Osteoblast (primary cell): Measurements from ENCODE around the gene SLC35F4. TPM values are rescaled to one million over a fixed set of nuclear protein-coding genes. Genes with fewer than 3 reads are reported as not detected.

Experiments used
- DNase-seq: peaks from one replicate; pipeline ENCODE4 v3.0.0; 2011; ENCODE audit warnings: low spot score, mixed read lengths; ENCODE audit not compliant: insufficient read length; ENCODE audit errors: missing footprints
- H2AFZ ChIP-seq: 2 replicates; pipeline ENCODE4 v1.6.0; 2011; ENCODE audit warnings: mild to moderate bottlenecking, low read length
- H3K27ac ChIP-seq: 2 replicates; pipeline ENCODE4 v1.5.1; 2011; ENCODE audit warnings: mild to moderate bottlenecking, low read depth, low read length, moderate library complexity
- H3K27me3 ChIP-seq: 2 replicates; pipeline ENCODE4 v1.6.0; 2012; ENCODE audit warnings: mild to moderate bottlenecking, control low read depth, inconsistent platforms, low read length, moderate library complexity; ENCODE audit not compliant: insufficient read depth
- H3K36me3 ChIP-seq: 2 replicates; pipeline ENCODE4 v1.5.1; 2011; ENCODE audit warnings: mild to moderate bottlenecking, low read length, control low read depth, moderate library complexity; ENCODE audit not compliant: insufficient read depth
- H3K4me1 ChIP-seq: 2 replicates; pipeline ENCODE4 v1.5.1; 2011; ENCODE audit warnings: mild to moderate bottlenecking, low read length, control low read depth, moderate library complexity; ENCODE audit not compliant: insufficient read depth
- H3K4me2 ChIP-seq: 2 replicates; pipeline ENCODE4 v1.6.0; 2011; ENCODE audit warnings: mild to moderate bottlenecking, low read length; ENCODE audit not compliant: insufficient read depth
- H3K4me3 ChIP-seq: fragments of 200-600 bp; sonication (generic); 3 replicates; pipeline ENCODE4 v1.5.1; 2012; ENCODE audit warnings: mild to moderate bottlenecking, low read length, inconsistent platforms; ENCODE audit not compliant: insufficient read depth
- H3K79me2 ChIP-seq: 2 replicates; pipeline ENCODE4 v1.6.0; 2012; ENCODE audit warnings: mild to moderate bottlenecking, low read length, control low read depth, inconsistent platforms; ENCODE audit not compliant: insufficient read depth
- H3K9me3 ChIP-seq: 2 replicates; pipeline ENCODE4 v1.5.1; 2011; ENCODE audit warnings: low read depth, low read length, control low read depth
- H4K20me1 ChIP-seq: 2 replicates; pipeline ENCODE4 v1.6.0; 2012; ENCODE audit warnings: mild to moderate bottlenecking, low read length, control low read depth; ENCODE audit not compliant: insufficient read depth
- CTCF ChIP-seq: IDR thresholded peaks from 2 replicates; pipeline ENCODE4 v1.5.1; 2011; ENCODE audit warnings: mild to moderate bottlenecking, low read depth, low read length, moderate library complexity; ENCODE audit errors: extremely low read depth
- total RNA-seq: library from RNA; depleted of rRNA; stranded (reverse); fragments of >200 nt; gene quantifications from 2 replicates; pipeline ENCODE4 v1.2.3, GENCODE V29; 2012

Gene SLC35F4
- total RNA-seq, 1 donor: not detected

DNA sequence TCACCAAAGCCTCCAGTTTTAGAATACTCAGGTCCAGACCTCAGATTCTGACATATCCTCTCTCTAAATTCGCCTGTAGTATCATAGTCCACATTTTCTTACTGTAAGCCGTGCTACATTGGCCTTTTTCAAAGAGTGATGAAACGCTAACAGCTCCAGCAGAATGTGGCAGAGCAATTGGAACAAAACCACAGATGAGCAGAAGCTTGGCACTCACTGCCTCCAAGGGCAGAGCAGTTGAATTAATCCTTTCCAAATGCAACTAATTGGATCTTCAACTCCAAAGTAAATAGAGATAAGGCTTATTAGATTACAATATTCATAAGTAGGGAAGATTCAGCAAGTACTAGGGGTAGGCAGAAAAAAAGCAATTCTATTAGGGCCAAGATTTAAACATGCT is 128.3 kb downstream of the SLC35F4 start:
- Histone ChIP-seq H3K36me3 (no peaks in the 10 kb centered on the region), H4K20me1 (no peaks in the 10 kb centered on the region), H3K9me3 (no peaks in the 10 kb centered on the region), H3K4me3 (no peak overlapping the region), H3K27ac (no peak overlapping the region), H3K4me1 (peaks cover 8% of the 10 kb centered on the region), H2AFZ (no peak overlapping the region), H3K4me2 (no peak overlapping the region), H3K27me3 (no peaks in the 10 kb centered on the region), H3K79me2 (no peaks in the 10 kb centered on the region)
- TF ChIP-seq CTCF: no peak
- DNase-seq: no peak

GRCh38 chr14:57736391-57736790 is 129.5 kb downstream of the SLC35F4 start:
- DNase-seq: no peak
- Histone ChIP-seq H4K20me1 (no peaks in the 10 kb centered on the region), H3K4me1 (peaks cover 8% of the 10 kb centered on the region), H2AFZ (no peak overlapping the region), H3K4me2 (no peak overlapping the region), H3K36me3 (no peaks in the 10 kb centered on the region), H3K27me3 (no peaks in the 10 kb centered on the region), H3K4me3 (no peak overlapping the region), H3K9me3 (no peaks in the 10 kb centered on the region), H3K79me2 (no peaks in the 10 kb centered on the region), H3K27ac (no peak overlapping the region)
- no peak for TF ChIP-seq CTCF

GRCh38 chr14:57735276-57735675 is 130.6 kb downstream of the SLC35F4 start:
- DNase-seq: no peak
- Histone ChIP-seq H2AFZ (no peak overlapping the region), H3K4me2 (no peak overlapping the region)

More at GRCh38 chr14:57735276-57735675, 130.6 kb downstream of the SLC35F4 start:
- H3K4me1 ChIP-seq: peaks cover 8% of the 10 kb centered on the region
- no peak overlapping the region for H3K4me3 ChIP-seq
- no peak for TF ChIP-seq CTCF
- H4K20me1 ChIP-seq: no peaks in the 10 kb centered on the region
- no peaks in the 10 kb centered on the region for H3K79me2 ChIP-seq
- no peaks in the 10 kb centered on the region for H3K27me3 ChIP-seq
- H3K9me3 ChIP-seq: no peaks in the 10 kb centered on the region
- no peaks in the 10 kb centered on the region for H3K36me3 ChIP-seq
- no peak overlapping the region for H3K27ac ChIP-seq
